Neural cell (in vitro differentiated cells): ENCODE results near the gene IKZF5. TPM values are rescaled to one million over a fixed set of nuclear protein-coding genes. Genes with fewer than 3 reads are reported as not detected.

ENCODE experiments used
- polyA plus RNA-seq: library from polyadenylated mRNA; depleted of rRNA; stranded (reverse); fragments of >200 nt; gene quantifications from 2 replicates; pipeline ENCODE4 v1.2.3, GENCODE V29; 2014

The IKZF5 gene
- polyA plus RNA-seq, 1 donor from 2014 or later = 11.0 TPM

Other genes starting within 250 kb of the IKZF5 start
- gene CUZD1, start 162.9 kb downstream of the IKZF5 start, polyA plus RNA-seq = not detected in 2 replicates
- 2.8 and 3.4 TPM in 2 replicates for gene FAM24B, start 129.2 kb downstream of the IKZF5 start, polyA plus RNA-seq
- not detected in 2 replicates for gene FAM24A, start 98.2 kb downstream of the IKZF5 start, polyA plus RNA-seq
- 23.7 and 25.8 TPM in 2 replicates for gene C10orf88, start 54.6 kb downstream of the IKZF5 start, polyA plus RNA-seq
- 21.0 and 27.1 TPM in 2 replicates for gene PSTK, start 28.4 kb downstream of the IKZF5 start, polyA plus RNA-seq
- gene ACADSB, start 211 bp upstream of the IKZF5 start, polyA plus RNA-seq = 20.3 and 21.7 TPM in 2 replicates
- gene HMX3, start 127.2 kb upstream of the IKZF5 start, polyA plus RNA-seq = not detected in 2 replicates
- not detected in 2 replicates for gene HMX2, start 139.3 kb upstream of the IKZF5 start, polyA plus RNA-seq
- 127 and 162 TPM in 2 replicates for gene BUB3, start 145.6 kb upstream of the IKZF5 start, polyA plus RNA-seq